ENCODE data around the gene FBXO36.

DNA sequence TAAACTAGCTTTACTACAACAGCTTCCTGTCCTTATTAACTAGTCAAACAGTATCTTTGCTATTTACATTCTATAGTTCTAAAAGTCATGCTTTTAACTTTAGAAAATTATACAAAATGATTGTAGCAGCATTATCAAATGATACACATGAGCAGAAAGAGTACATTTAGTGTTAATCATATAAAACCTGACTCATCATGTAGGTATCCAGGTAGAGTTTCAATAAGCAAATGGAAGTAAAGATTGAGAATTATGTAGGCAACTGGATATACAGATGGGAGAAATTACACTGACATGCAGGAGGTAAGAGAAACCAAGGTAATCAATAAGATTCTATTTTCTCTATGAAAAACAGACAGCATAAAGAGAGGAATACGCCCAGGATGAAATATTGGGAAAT is 34.3 kb upstream of the FBXO36 start:
- TF ChIP-seq, protein P1, sequence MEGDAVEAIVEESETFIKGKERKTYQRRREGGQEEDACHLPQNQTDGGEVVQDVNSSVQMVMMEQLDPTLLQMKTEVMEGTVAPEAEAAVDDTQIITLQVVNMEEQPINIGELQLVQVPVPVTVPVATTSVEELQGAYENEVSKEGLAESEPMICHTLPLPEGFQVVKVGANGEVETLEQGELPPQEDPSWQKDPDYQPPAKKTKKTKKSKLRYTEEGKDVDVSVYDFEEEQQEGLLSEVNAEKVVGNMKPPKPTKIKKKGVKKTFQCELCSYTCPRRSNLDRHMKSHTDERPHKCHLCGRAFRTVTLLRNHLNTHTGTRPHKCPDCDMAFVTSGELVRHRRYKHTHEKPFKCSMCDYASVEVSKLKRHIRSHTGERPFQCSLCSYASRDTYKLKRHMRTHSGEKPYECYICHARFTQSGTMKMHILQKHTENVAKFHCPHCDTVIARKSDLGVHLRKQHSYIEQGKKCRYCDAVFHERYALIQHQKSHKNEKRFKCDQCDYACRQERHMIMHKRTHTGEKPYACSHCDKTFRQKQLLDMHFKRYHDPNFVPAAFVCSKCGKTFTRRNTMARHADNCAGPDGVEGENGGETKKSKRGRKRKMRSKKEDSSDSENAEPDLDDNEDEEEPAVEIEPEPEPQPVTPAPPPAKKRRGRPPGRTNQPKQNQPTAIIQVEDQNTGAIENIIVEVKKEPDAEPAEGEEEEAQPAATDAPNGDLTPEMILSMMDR (IDR thresholded peaks at IDR 0.05): no peak
- TF ChIP-seq POLR2A (IDR thresholded peaks at IDR 0.05): no peak
